Left colon (tissue), 2 donors: ENCODE data around the gene NTNG2. TPM values are rescaled to one million over a fixed set of nuclear protein-coding genes. Genes with fewer than 3 reads are reported as not detected.

Experiments used
- ATAC-seq: fragments of 200-7000 bp; cut with Tn5 transposase; one replicate; pipeline ENCODE4 v1.9.1; 2020; ENCODE audit warnings: mild to moderate bottlenecking, moderate library complexity
- DNase-seq, 2 donors: peaks; one replicate each; pipeline ENCODE4 v3.0.0-alpha.2; 2020
- intact Hi-C, 2 donors: fragments of 100-400 bp; cut with DNase I in 1 of 2; cut with micrococcal nuclease in 1 of 2; formaldehyde crosslinking; loops; one replicate each; pipeline versions ENCODE4 v1.11.2 to v1.14.0; 2022; cut with DNase I, micrococcal nuclease
- total RNA-seq, 2 donors: library from RNA; stranded (reverse); fragmentation: NEBNext Ultra II Directional; extraction: Animal tissue kit (Norgen Biotek cat#: 25700); gene quantifications; one replicate each; pipeline ENCODE4 v1.2.1, GENCODE V29; 2021
- donor health status: DM: no; HTN: no; CAD: no.
- donor health status: DM: yes; HTN: yes; CAD: no.

The NTNG2 gene
- total RNA-seq, 2 donors from 2014 or later, result 0.75 to 1.1 TPM

- intact Hi-C loops, result no loop called here
- ATAC-seq, result no peak
- no peak for DNase-seq
These were observed 4.7 kb downstream of the NTNG2 start for GRCh38 chr9:132166599-132166998.

DNA sequence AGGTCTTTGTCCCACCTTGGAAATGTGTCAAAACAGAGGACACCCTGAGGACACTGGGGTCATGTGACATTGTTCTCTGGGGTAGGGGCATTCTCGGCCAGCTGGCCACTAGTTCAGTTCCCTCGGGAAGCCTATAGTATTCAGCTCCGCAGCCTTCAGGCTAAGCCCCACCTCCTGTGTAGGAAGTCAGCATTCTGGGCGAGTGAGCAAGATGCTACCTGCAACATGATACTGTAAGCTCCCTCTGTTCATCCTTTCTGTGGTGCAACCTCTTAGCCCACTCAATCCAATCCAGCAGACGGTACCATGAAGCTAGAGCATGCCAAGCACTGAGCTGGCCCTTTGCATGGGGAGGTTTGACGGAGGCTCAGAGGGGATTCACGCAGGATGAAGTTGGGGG lies 5.3 kb downstream of the NTNG2 start:
- ATAC-seq (no peak), DNase-seq (no peak)
- intact Hi-C loops, result no loop called here

DNA sequence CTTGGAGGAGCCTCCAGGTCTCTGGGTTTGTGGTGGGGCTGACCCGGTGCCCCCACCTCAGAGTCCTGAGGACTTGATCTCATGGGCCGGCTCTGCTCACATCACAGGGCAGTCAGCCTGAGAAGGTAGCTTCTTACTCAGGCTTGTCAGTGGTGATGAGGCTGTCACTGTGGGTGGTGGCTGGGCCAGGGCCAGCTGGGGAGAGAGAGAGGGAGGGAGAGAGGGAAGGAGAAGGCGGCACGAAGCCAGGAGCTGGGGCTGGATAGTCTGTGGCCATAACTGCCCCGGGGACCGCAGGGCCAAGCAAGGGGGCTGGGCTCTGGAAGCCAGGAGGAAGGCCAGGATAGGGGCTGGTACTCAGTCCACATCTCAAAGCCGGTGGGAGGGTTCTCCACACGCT lies 6.5 kb downstream of the NTNG2 start:
- intact Hi-C loops, result no loop called here
- DNase-seq (no peak), ATAC-seq (no peak)

GRCh38 chr9:132168851-132169250 lies 7.0 kb downstream of the NTNG2 start:
- no peak for ATAC-seq
- DNase-seq, result no peak
- intact Hi-C loops, result no loop called here

GRCh38 chr9:132169672-132170392 lies 8.0 kb downstream of the NTNG2 start:
- DNase-seq (peak; percentile 32 to 51), ATAC-seq (peak; percentile 68)

DNA sequence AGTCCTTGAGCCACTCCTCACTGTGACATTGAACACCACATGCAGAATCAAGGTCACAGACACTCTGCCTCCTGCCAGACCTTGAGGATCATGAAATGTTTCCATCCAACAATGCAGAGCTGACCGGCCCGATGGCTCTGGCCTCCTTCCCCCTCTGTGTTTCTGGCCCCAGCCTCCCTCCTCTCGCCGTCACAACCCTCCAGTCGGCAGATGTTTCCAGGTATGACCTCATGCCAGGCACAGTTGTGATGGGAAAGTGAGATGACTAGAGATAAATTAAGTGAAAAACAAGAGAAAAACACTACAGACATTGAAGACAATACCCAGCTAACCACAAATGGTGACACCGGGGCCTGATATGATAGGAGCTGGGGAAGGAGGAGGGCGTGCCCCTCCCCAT lies 9.8 kb downstream of the NTNG2 start:
- ATAC-seq (no peak), DNase-seq (no peak)
- intact Hi-C loops, result loop anchor here in 1 of 2 donors (10.0 kb wide), 1 partner anchor 63 kb away; no protein-coding TSS in a partner anchor

More at GRCh38 chr9:132169672-132170392, 8.0 kb downstream of the NTNG2 start:
- intact Hi-C loops, result loop anchor here in 1 of 2 donors (10.0 kb wide), 1 partner anchor 65 kb away; no protein-coding TSS in a partner anchor

- intact Hi-C loops, result loop anchor here in 1 of 2 donors (10.0 kb wide), 1 partner anchor 63 kb away; no protein-coding TSS in a partner anchor
- DNase-seq (no peak), ATAC-seq (no peak)
These were observed 10.3 kb downstream of the NTNG2 start for GRCh38 chr9:132172185-132172584.

DNA sequence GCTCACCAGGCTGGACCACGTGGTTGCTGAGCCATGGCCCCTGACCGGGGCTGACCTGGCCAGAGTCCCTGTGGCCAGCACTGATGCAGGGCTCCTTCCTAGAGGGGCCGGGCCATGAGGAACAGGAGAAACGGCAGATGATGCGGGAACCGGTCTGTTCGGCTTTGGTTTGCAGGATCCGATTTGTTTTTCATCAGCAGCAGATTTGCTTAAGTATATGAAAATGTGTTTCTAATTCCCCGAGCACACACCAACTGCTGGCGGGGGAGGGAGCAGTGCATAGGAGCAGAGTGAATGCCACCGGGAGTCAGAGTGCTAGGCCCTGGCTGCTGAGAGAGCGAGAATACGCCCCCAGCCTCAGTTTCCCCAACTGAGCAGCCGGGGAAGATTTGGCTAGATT lies 13.6 kb downstream of the NTNG2 start:
- ATAC-seq, result no peak
- intact Hi-C loops, result loop anchor here in 1 of 2 donors (10.0 kb wide), 1 partner anchor 59 kb away; no protein-coding TSS in a partner anchor
- DNase-seq, result no peak

GRCh38 chr9:132176338-132176737 lies 14.5 kb downstream of the NTNG2 start:
- intact Hi-C loops, result loop anchor here in 1 of 2 donors (10.0 kb wide), 1 partner anchor 58 kb away; no protein-coding TSS in a partner anchor
- no peak for ATAC-seq
- no peak for DNase-seq

GRCh38 chr9:132181796-132182313 lies 20.0 kb downstream of the NTNG2 start:
- intact Hi-C loops, result no loop called here
- ATAC-seq (no peak), DNase-seq (no peak)

- ATAC-seq (no peak), DNase-seq (no peak)
- intact Hi-C loops, result no loop called here
These were observed 20.6 kb downstream of the NTNG2 start for GRCh38 chr9:132182314-132183091.

GRCh38 chr9:132183134-132183533 lies 21.3 kb downstream of the NTNG2 start:
- DNase-seq, result no peak
- ATAC-seq, result no peak

DNA sequence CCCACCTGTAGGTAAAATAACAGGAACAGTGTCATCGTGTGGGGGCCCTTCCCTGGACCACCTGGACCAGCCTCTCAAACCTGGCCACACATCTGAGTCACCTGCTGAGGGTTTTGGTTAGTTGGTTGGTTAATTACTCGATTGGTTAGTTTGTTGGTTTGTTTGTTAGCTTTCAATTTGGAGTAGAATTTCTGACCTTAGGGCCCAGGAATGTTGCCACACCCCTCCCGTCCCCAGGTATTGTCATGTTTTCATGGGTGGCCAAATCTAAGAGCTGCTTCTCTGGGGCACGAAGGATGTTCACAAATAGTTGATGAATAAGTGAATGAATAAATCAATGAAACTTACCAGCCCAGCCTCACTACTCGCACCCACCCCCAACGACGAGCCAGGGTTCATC lies 21.9 kb downstream of the NTNG2 start:
- DNase-seq, result no peak
- intact Hi-C loops, result no loop called here
- ATAC-seq, result no peak

More at GRCh38 chr9:132183134-132183533, 21.3 kb downstream of the NTNG2 start:
- intact Hi-C loops, result no loop called here

DNA sequence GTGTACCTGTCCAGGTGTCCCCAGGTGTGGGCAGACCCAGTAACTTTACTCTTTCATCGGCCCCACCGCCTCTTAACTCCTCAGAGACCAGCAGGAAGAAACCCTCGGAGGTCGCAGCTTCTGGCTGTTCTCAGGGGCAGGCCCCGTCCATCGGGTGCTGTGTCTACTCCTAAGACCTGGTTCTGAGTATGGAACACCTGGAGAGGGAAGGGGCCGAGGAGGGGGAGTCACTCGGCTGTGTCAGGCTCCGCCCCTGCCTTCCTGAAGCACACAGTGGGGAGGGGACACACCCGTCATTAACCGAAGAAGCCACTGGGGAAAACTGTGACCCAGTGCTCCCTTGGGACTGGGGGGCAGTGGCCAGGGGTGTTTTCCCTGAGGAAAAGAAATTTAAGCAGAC lies 22.3 kb downstream of the NTNG2 start:
- no peak for DNase-seq
- no peak for ATAC-seq
- intact Hi-C loops, result no loop called here

- intact Hi-C loops, result no loop called here
- ATAC-seq (no peak), DNase-seq (no peak)
These were observed 23.5 kb downstream of the NTNG2 start for GRCh38 chr9:132185073-132186009.

DNA sequence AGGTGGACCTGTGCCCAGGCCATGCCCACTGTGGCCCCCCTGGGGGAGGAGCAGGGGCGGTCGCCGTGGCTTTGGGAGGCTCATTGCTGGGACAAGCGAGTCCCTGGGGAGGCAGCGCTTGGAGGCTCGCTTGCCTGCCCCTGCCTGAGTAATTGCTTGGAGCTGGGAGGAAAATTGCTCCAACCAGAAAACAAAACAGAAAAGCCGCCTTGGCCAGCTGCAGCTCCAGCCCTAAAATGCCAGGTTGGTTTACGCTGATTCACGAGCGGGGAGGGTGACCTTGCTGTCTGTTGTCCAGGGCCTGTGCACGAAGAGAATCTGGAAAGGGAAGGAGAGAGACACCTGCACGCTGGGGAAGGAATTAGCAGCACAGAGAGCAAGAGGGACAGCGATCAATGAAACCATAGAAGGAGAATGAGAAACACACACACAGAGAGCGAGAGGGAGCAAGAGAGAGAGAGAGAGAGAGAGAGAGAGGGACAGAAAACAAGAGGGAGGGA lies 25.3 kb downstream of the NTNG2 start:
- DNase-seq (no peak), ATAC-seq (no peak)
- intact Hi-C loops, result no loop called here

DNA sequence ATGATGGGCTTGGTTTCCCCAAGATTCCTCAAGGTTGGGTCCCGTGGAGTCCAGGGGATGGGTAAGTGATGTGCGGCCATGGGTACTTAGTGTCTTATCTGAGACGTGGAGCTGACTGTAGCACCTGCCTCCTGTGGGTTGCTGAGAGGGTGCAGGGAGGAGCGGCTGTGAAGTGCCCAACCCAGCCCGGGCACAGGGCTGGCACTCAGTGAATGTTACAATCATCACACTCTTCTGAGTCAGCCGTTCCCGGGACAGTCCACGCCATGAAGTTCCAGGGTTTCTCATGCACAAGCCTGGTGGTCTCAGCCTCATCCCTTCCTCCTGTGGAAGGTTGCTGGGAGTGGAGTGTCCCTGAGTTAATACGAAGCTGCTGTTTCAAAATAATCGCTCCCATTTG lies 29.1 kb downstream of the NTNG2 start:
- ATAC-seq (no peak), DNase-seq (no peak)
- intact Hi-C loops, result no loop called here

- intact Hi-C loops, result no loop called here
- no peak for DNase-seq
- no peak for ATAC-seq
These were observed 30.9 kb downstream of the NTNG2 start for GRCh38 chr9:132192728-132193127.
